Smooth muscle cell (in vitro differentiated cells): ENCODE measurements around the gene NBEA. TPM values are rescaled to one million over a fixed set of nuclear protein-coding genes. Genes with fewer than 3 reads are reported as not detected.

Source experiments
- DNase-seq: peaks from one replicate; lab custom pipeline; 2025; ENCODE audit not compliant: unreplicated experiment; lab: John Stamatoyannopoulos, UW
- H2AFZ ChIP-seq: fragments of 200-600 bp; sonication (generic); 2 replicates; pipeline ENCODE4 v1.6.0; 2016; ENCODE audit warnings: antibody characterized with exemption, low read depth, mild to moderate bottlenecking
- H3F3A ChIP-seq: fragments of 200-600 bp; sonication (generic); 2 replicates; pipeline ENCODE4 v1.6.0; 2017; ENCODE audit warnings: antibody characterized with exemption, low read depth
- H3K27ac ChIP-seq: fragments of 200-600 bp; sonication (generic); 2 replicates; pipeline ENCODE4 v1.5.1; 2016; ENCODE audit warnings: low read depth, mild to moderate bottlenecking
- H3K27me3 ChIP-seq: fragments of 200-600 bp; sonication (generic); 2 replicates; pipeline ENCODE4 v1.6.1; 2016; ENCODE audit warnings: low read depth, mild to moderate bottlenecking
- H3K36me3 ChIP-seq: fragments of 200-600 bp; sonication (generic); 2 replicates; pipeline ENCODE4 v1.5.1; 2016; ENCODE audit warnings: low read depth
- H3K4me1 ChIP-seq: fragments of 200-600 bp; sonication (generic); 2 replicates; pipeline ENCODE4 v1.5.1; 2016; ENCODE audit warnings: low read depth
- H3K4me2 ChIP-seq: fragments of 200-600 bp; sonication (generic); 2 replicates; pipeline ENCODE4 v1.6.0; 2016; ENCODE audit warnings: mild to moderate bottlenecking
- H3K4me3 ChIP-seq: fragments of 200-600 bp; sonication (generic); 2 replicates; pipeline ENCODE4 v1.5.1; 2016; ENCODE audit warnings: mild to moderate bottlenecking
- H3K79me2 ChIP-seq: fragments of 200-600 bp; sonication (generic); 2 replicates; pipeline ENCODE4 v1.6.0; 2016; ENCODE audit warnings: low read depth, mild to moderate bottlenecking
- H3K9ac ChIP-seq: fragments of 200-600 bp; sonication (generic); 2 replicates; pipeline ENCODE4 v1.6.0; 2016; ENCODE audit warnings: low read depth
- H3K9me3 ChIP-seq: fragments of 200-600 bp; sonication (generic); replicated peaks from 2 replicates; pipeline ENCODE4 v1.5.1; 2016; ENCODE audit warnings: low read depth
- H4K20me1 ChIP-seq: fragments of 200-600 bp; sonication (generic); 2 replicates; pipeline ENCODE4 v1.6.0; 2016; ENCODE audit warnings: low read depth
- WGBS: methylation state at CpG from one replicate; pipeline ENCODE4 v1.1.7; 2016; ENCODE audit warnings: low lambda C conversion rate; 5-methylcytosine and 5-hydroxymethylcytosine counted together
- polyA plus RNA-seq: library from polyadenylated mRNA; unstranded; fragments of >200 nt; fragmentation: Nextera tagmentation; extraction: Ambion mirVana; gene quantifications from 2 replicates; pipeline ENCODE4 v1.2.1, GENCODE V29; 2016
- total RNA-seq: library from RNA; depleted of rRNA; stranded (reverse); fragments of >200 nt; gene quantifications from 2 replicates; pipeline ENCODE4 v1.2.3, GENCODE V29; 2014
- TF ChIP-seq, protein P1 (sequence below): fragments of 200-600 bp; sonication (generic); IDR thresholded peaks from 2 replicates; pipeline ENCODE4 v1.5.1; 2017; ENCODE audit warnings: borderline replicate concordance, mild to moderate bottlenecking, antibody characterized with exemption; ENCODE audit not compliant: insufficient read depth, poor library complexity, severe bottlenecking

The NBEA gene
- total and polyA plus RNA-seq, 2 experiments from 2014 or later = 3.6 to 11.7 TPM

DNA sequence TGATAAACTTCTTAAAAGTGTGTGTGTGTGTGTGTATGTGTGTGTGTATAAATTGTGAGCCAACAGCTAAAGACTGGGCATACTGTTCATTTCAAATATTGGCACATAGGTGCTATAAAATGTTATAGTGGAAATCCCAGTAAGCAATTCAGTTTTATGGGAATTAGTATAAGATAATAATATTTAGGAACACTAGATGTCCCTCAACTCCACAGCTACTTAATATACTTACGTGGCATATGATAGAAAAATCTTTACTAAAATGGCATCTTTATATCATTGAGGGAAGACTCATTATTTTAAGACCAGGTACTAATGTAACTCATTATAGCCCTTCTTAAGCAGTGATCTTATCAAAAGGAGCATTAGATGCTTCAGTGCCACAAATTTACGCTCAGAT lies 268.2 kb downstream of the NBEA start:
- no peak overlapping the region for H3K4me3 ChIP-seq
- no peaks in the 10 kb centered on the region for H3F3A ChIP-seq
- H3K9me3 ChIP-seq = no peaks in the 10 kb centered on the region
- H3K27ac ChIP-seq = no peak overlapping the region
- no peaks in the 10 kb centered on the region for H3K4me1 ChIP-seq
- no peaks in the 10 kb centered on the region for H3K36me3 ChIP-seq
- no peaks in the 10 kb centered on the region for H4K20me1 ChIP-seq
- H3K79me2 ChIP-seq = no peaks in the 10 kb centered on the region
- TF ChIP-seq, protein P1, sequence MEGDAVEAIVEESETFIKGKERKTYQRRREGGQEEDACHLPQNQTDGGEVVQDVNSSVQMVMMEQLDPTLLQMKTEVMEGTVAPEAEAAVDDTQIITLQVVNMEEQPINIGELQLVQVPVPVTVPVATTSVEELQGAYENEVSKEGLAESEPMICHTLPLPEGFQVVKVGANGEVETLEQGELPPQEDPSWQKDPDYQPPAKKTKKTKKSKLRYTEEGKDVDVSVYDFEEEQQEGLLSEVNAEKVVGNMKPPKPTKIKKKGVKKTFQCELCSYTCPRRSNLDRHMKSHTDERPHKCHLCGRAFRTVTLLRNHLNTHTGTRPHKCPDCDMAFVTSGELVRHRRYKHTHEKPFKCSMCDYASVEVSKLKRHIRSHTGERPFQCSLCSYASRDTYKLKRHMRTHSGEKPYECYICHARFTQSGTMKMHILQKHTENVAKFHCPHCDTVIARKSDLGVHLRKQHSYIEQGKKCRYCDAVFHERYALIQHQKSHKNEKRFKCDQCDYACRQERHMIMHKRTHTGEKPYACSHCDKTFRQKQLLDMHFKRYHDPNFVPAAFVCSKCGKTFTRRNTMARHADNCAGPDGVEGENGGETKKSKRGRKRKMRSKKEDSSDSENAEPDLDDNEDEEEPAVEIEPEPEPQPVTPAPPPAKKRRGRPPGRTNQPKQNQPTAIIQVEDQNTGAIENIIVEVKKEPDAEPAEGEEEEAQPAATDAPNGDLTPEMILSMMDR = no peak
- peaks cover 6% of the 10 kb centered on the region for H3K27me3 ChIP-seq
- no peak overlapping the region for H2AFZ ChIP-seq
- no peak for DNase-seq
- no peak overlapping the region for H3K4me2 ChIP-seq
- H3K9ac ChIP-seq = no peak overlapping the region
- WGBS = 89% methylated on average over 2 of the region's 2 CpGs

DNA sequence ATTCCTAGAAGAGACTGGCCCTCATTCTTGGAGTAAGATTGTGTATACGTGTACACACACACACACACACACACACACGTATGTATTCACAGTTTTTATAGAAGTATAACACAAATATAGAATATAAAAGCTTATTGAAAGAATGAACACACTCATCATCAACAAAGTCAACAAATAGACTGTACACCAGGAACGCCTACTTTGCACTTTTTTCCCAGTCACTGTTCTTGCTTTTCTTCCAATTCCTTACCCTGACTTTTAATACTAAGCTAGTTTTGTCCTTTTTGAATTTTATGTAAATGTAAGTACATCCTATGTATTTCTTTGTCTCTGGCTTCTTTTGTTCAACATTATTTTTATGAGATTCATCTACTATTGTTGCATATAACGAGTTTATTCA lies 269.9 kb downstream of the NBEA start:
- Histone ChIP-seq H3K4me1 (no peaks in the 10 kb centered on the region), H3K4me3 (no peak overlapping the region), H3F3A (no peaks in the 10 kb centered on the region), H3K27ac (no peak overlapping the region), H2AFZ (no peak overlapping the region), H3K9ac (no peak overlapping the region), H4K20me1 (no peaks in the 10 kb centered on the region), H3K36me3 (no peaks in the 10 kb centered on the region), H3K4me2 (no peak overlapping the region), H3K27me3 (no peaks in the 10 kb centered on the region), H3K9me3 (no peaks in the 10 kb centered on the region), H3K79me2 (no peaks in the 10 kb centered on the region)
- TF ChIP-seq, protein P1 = no peak
- 94% methylated on average over 4 of the region's 4 CpGs for WGBS
- DNase-seq = no peak

DNA sequence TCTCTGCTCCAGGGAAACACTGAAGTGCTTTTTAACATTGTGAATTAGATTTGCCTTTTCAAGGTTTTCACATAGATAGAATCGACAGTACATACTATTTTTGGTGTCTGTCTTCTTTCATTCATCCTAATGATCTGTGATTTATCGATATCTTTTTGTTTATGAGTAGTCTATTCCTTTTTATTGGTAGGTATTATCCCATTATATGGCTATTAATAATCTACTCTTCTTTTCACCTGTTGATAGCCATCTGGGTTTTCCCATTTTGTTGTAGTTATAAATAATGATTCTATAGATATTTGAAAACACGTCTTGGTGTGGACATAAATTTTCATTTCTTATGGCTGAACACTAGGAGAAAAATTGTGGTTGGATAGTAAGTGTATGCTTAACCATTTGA lies 271.8 kb downstream of the NBEA start:
- no peak overlapping the region for H3K27ac ChIP-seq
- H3K4me3 ChIP-seq = no peak overlapping the region
- DNase-seq = no peak
- H4K20me1 ChIP-seq = no peaks in the 10 kb centered on the region
- no peak overlapping the region for H3K4me2 ChIP-seq
- WGBS = 90% methylated on average over 3 of the region's 3 CpGs
- TF ChIP-seq, protein P1 = no peak
- H2AFZ ChIP-seq = no peak overlapping the region
- no peaks in the 10 kb centered on the region for H3K36me3 ChIP-seq
- no peaks in the 10 kb centered on the region for H3K9me3 ChIP-seq
- H3K9ac ChIP-seq = no peak overlapping the region
- H3K27me3 ChIP-seq = no peaks in the 10 kb centered on the region
- no peaks in the 10 kb centered on the region for H3F3A ChIP-seq
- H3K79me2 ChIP-seq = no peaks in the 10 kb centered on the region
- H3K4me1 ChIP-seq = no peaks in the 10 kb centered on the region

DNA sequence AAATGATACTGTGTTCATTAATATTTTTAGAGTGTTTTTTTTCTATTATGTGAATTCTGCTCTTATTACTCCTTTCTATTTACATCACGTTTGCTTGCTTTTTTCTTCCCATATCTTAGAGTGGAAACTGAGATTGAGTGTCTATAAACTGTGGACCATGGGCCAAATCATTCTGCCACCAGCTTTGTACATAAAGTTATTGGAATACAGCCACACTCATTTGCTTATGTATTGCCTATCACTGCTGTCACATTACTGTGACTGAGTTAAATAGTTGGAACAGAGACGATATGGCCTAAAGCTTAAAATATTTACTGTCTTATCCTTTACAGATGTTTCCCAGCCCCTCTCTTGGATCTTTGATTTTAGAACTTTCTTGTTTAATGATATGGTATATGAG lies 274.1 kb downstream of the NBEA start:
- Histone ChIP-seq H3K4me1 (no peaks in the 10 kb centered on the region), H3K27ac (no peak overlapping the region), H3K9ac (no peak overlapping the region), H2AFZ (no peak overlapping the region), H3K79me2 (no peaks in the 10 kb centered on the region), H3K4me3 (no peak overlapping the region), H3K9me3 (no peaks in the 10 kb centered on the region), H4K20me1 (no peaks in the 10 kb centered on the region), H3K4me2 (no peak overlapping the region), H3K36me3 (no peaks in the 10 kb centered on the region), H3K27me3 (no peaks in the 10 kb centered on the region), H3F3A (no peaks in the 10 kb centered on the region)
- TF ChIP-seq, protein P1 = no peak
- 78% methylated on average over 2 of the region's 2 CpGs for WGBS
- DNase-seq = no peak
